HUES48 (cell line): ENCODE results near the gene ZIC5.

ENCODE experiments used
- H3K27ac ChIP-seq: one replicate; pipeline ENCODE4 v1.7.0; 2013; ENCODE audit warnings: low read depth, low read length, inconsistent platforms
- H3K27me3 ChIP-seq: 2 replicates; pipeline ENCODE4 v1.6.1; 2013; ENCODE audit warnings: mild to moderate bottlenecking, low read length; ENCODE audit not compliant: control insufficient read depth, insufficient read depth
- H3K36me3 ChIP-seq: 2 replicates; pipeline ENCODE4 v1.6.1; 2013; ENCODE audit warnings: low read length; ENCODE audit not compliant: control insufficient read depth, insufficient read depth
- H3K4me1 ChIP-seq: 2 replicates; pipeline ENCODE4 v1.6.1; 2013; ENCODE audit warnings: mild to moderate bottlenecking, low read length; ENCODE audit not compliant: control insufficient read depth, insufficient read depth
- H3K4me3 ChIP-seq: 2 replicates; pipeline ENCODE4 v1.5.1; 2013; ENCODE audit warnings: mild to moderate bottlenecking, low read depth, low read length
- H3K9ac ChIP-seq: 2 replicates; pipeline ENCODE4 v1.6.1; 2013; ENCODE audit warnings: mild to moderate bottlenecking, low read depth, low read length, moderate library complexity
- H3K9me3 ChIP-seq: 2 replicates; pipeline ENCODE4 v1.6.1; 2013; ENCODE audit warnings: low read length; ENCODE audit not compliant: control insufficient read depth, insufficient read depth

ZIC5 gene

DNA sequence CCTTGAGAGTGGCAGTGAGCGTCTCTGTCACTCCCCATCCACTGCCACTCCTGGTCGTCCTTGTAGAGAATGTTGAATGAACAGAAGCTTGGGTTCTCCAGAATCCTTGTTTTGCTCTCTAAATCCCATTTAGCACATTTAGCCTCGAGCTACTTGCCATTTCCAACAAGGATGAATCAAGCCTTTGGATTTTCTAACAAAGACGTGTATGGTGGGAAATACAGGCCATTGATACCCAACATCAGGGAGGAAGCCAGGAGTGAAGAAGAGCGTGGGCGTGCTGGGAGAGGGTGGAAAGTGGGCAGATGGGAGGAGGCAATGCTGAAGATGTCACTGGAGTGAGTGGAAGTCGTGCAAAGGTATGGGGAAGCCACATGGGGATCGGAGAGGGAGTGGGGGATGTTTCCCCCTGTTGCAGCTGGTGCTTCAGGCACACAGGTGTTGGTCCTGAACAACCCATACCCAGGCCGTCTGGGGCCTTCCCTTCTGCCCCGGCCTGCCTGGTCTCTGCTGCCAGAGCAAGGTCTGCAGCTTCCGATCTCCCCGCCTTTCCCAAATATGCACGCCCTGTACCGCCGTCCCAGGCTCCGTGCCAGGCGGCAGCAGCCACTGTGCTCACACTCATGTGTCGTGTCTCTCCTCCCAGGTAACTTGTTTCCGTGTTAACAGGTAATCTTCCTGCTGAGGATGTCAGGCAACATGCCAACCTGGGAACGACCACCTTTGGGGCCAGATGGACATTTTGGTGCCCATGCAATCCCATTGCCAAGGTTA lies 48.7 kb downstream of the ZIC5 start:
- no peak overlapping the region for H3K9ac ChIP-seq
- no peak overlapping the region for H3K4me3 ChIP-seq
- H3K4me1 ChIP-seq, result no peaks in the 10 kb centered on the region
- no peaks in the 10 kb centered on the region for H3K36me3 ChIP-seq
- no peaks in the 10 kb centered on the region for H3K27me3 ChIP-seq
- no peak overlapping the region for H3K27ac ChIP-seq
- H3K9me3 ChIP-seq, result no peaks in the 10 kb centered on the region

DNA sequence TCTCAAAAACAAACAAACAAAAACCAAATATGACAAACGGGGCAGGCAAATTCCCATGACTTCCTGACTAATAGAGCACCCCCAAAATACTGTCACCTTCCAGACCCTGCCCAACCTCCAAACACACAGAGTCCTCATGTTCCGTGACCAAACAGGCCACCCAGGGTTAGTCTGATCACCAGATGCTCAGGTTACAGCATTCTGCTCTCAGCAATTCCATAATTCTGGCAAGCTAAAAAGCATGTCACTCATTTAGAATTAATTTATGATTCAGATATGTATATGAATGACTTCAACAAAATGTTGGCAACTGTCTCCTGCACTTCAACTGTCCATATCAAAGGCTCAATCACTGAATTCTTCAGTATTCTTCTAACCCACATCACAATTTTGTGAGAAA lies 52.4 kb downstream of the ZIC5 start:
- Histone ChIP-seq H3K27me3 (no peaks in the 10 kb centered on the region), H3K4me3 (no peak overlapping the region), H3K9ac (no peak overlapping the region), H3K9me3 (no peaks in the 10 kb centered on the region), H3K4me1 (no peaks in the 10 kb centered on the region), H3K27ac (no peak overlapping the region), H3K36me3 (no peaks in the 10 kb centered on the region)

DNA sequence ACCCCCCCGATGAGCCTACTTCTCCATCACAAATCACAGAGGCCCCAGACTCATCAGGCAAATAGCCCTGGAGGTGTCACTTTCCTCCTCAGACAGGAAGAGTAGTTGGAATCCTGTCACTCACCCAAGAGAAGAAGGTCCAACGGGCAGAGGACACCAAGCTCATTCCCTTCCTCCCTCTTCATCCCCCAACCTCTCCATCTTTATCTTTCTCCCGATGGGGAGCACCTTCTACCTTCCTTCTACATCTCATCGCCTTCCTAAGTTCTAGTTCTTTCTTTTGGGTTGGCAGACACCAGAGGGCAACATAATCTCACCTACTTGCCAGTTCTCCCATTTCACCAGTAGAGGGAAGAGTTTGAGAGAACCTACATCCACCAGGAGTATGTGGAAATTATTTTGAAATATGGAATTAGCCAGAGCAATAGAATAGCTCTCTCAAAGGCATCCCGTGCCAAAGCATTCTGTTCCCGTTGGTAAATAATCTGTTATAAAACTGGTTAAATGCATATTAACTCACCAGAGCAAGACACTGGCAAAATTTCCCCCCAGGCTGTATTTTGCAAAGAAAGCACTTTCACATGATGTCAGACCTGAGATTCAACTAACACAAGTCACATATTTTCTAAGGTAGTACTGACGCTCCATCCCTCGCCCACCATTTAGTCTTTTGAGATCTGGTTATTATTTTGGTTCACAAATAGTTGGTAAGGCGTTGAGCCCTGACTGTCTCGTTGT lies 55.0 kb downstream of the ZIC5 start:
- no peaks in the 10 kb centered on the region for H3K27me3 ChIP-seq

DNA sequence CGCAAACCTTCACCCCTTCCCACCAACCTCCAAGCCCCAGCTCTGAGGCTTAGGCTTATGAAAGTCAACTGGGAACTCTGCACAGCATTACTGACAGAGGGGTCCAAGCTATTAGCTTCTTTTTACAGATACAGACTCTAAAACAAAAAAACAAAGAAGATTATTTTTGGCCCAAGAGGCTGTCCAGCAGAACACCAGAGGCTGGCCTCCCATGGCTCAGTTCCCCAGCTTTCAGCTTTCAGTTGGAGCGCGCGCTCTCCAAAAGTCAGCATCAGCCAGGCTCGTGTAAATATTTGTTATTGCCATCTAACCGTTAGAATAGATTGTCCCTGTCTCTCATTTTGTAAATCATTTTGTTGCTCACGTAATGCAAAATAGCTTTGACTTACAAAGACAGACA lies 58.4 kb downstream of the ZIC5 start:
- H3K27ac ChIP-seq, result no peak overlapping the region
- H3K9me3 ChIP-seq, result no peaks in the 10 kb centered on the region
- H3K27me3 ChIP-seq, result no peaks in the 10 kb centered on the region
- H3K9ac ChIP-seq, result no peak overlapping the region
- H3K36me3 ChIP-seq, result no peaks in the 10 kb centered on the region
- H3K4me3 ChIP-seq, result no peak overlapping the region
- peaks cover 13% of the 10 kb centered on the region for H3K4me1 ChIP-seq

More for the DNA sequence above, 55.0 kb downstream of the ZIC5 start:
- peaks cover 9% of the 10 kb centered on the region for H3K4me1 ChIP-seq
- no peak overlapping the region for H3K4me3 ChIP-seq
- H3K9ac ChIP-seq, result no peak overlapping the region
- no peaks in the 10 kb centered on the region for H3K36me3 ChIP-seq
- H3K9me3 ChIP-seq, result no peaks in the 10 kb centered on the region
- H3K27ac ChIP-seq, result no peak overlapping the region
